Natural killer cell (primary cell): ENCODE data around the gene KCNJ5. TPM values are rescaled to one million over a fixed set of nuclear protein-coding genes. Genes with fewer than 3 reads are reported as not detected.

Experiments used
- ATAC-seq, 3 donors: fragments of 150-1000 bp in 2 of 3; fragments of 200-7000 bp in 1 of 3; cut with Tn5 transposase; 1 replicate in 1 of 3; 2 replicates in 2 of 3; pipeline ENCODE4 v1.10.0; 2021; ENCODE audit warnings: mild to moderate bottlenecking in 2 of 3, moderate library complexity in 2 of 3
- DNase-seq, 2 donors: peaks; one replicate each; pipeline versions ENCODE4 v3.0.0 to v3.0.0-alpha.2; 2013 to 2021; ENCODE audit warnings: mixed read lengths in 1 of 2
- H3K27ac ChIP-seq: one replicate; pipeline ENCODE4 v1.5.1; 2013; ENCODE audit warnings: mild to moderate bottlenecking, low read length
- H3K27me3 ChIP-seq: one replicate; pipeline ENCODE4 v1.6.1; 2013; ENCODE audit warnings: low read length; ENCODE audit not compliant: control insufficient read depth, insufficient read depth
- H3K36me3 ChIP-seq: one replicate; pipeline ENCODE4 v1.6.1; 2013; ENCODE audit warnings: low read length; ENCODE audit not compliant: control insufficient read depth, insufficient read depth
- H3K4me1 ChIP-seq: one replicate; pipeline ENCODE4 v1.6.1; 2013; ENCODE audit warnings: low read length; ENCODE audit not compliant: control insufficient read depth, insufficient read depth
- H3K4me3 ChIP-seq: one replicate; pipeline ENCODE4 v1.5.1; 2013; ENCODE audit warnings: low read length
- H3K9me3 ChIP-seq: one replicate; pipeline ENCODE4 v1.6.1; 2013; ENCODE audit warnings: low read length; ENCODE audit not compliant: control insufficient read depth, insufficient read depth
- H3K27ac Mint-ChIP-seq, 2 donors: one replicate each; pipeline ENCODE4 v1.8.0; 2022; ENCODE audit warnings: mild to moderate bottlenecking in 2 of 2, mixed read lengths in 2 of 2, moderate library complexity in 1 of 2
- H3K27me3 Mint-ChIP-seq, 2 donors: one replicate each; pipeline ENCODE4 v1.8.0; 2022; ENCODE audit warnings: low read depth in 2 of 2, mixed read lengths in 2 of 2
- H3K36me3 Mint-ChIP-seq: one replicate; pipeline ENCODE4 v1.8.0; 2022; ENCODE audit warnings: mixed read lengths
- H3K4me1 Mint-ChIP-seq, 2 donors: one replicate each; pipeline ENCODE4 v1.8.0; 2022; ENCODE audit warnings: mixed read lengths in 2 of 2
- H3K4me3 Mint-ChIP-seq: one replicate; pipeline ENCODE4 v1.8.0; 2022; ENCODE audit warnings: mild to moderate bottlenecking, moderate library complexity, mixed read lengths
- H3K9me3 Mint-ChIP-seq, 2 donors: one replicate each; pipeline ENCODE4 v1.8.0; 2022; ENCODE audit warnings: mixed read lengths in 2 of 2
- CTCF ChIP-seq: fragments of 200-600 bp; IDR thresholded peaks from one replicate; pipeline ENCODE4 v1.8.0; 2022; ENCODE audit warnings: antibody characterized with exemption
- whole genome bisulfite sequencing: methylation state at CpG from one replicate; pipeline ENCODE4 v1.1.7; 2013; ENCODE audit warnings: missing lambda C conversion rate; ENCODE audit not compliant: insufficient coverage; 5-methylcytosine and 5-hydroxymethylcytosine counted together
- intact Hi-C: fragments of 100-400 bp; cut with micrococcal nuclease; formaldehyde crosslinking; loops from one replicate; pipeline ENCODE4 v1.14.2; 2022
- total RNA-seq, 4 donors: library from RNA; stranded (reverse); fragments of 120-200 nt in 1 of 4; gene quantifications; one replicate each; pipeline versions ENCODE4 v1.2.3 to v1.2.4, GENCODE V29; 2013 to 2022

The KCNJ5 gene
- total RNA-seq, 3 donors from 2014 or later (not counting 1 experiment from before 2014, with no cell fraction given) = 0.09 to 0.18 (median 0.15) TPM

- Histone ChIP-seq H3K4me1 (peaks cover 29% of the 10 kb centered on the region), H3K36me3 (no peaks in the 10 kb centered on the region), H3K9me3 (no peaks in the 10 kb centered on the region), H3K27ac (no peak overlapping the region), H3K4me3 (no peak overlapping the region), H3K27me3 (peaks cover 33% of the 10 kb centered on the region)
- Mint-ChIP-seq H3K9me3 (no peaks in the 10 kb centered on the region), H3K36me3 (no peaks in the 10 kb centered on the region), H3K27me3 (peaks cover 60 to 65% of the 10 kb centered on the region in 2 donors), H3K4me1 (peaks cover 6 to 17% of the 10 kb centered on the region in 2 donors), H3K4me3 (no peak overlapping the region), H3K27ac (no peak overlapping the region)
- intact Hi-C loops = no loop called here
- no peak for TF ChIP-seq CTCF
- WGBS = 37% methylated on average over 9 of the region's 9 CpGs
- DNase-seq (no peak), ATAC-seq (no peak)
Measured at GRCh38 chr11:128893578-128894285, 2.6 kb downstream of the KCNJ5 start.

GRCh38 chr11:128894286-128894681, 3.1 kb downstream of the KCNJ5 start:
- Mint-ChIP-seq H3K4me1 (peaks cover 6 to 17% of the 10 kb centered on the region in 2 donors), H3K9me3 (no peaks in the 10 kb centered on the region), H3K27me3 (peaks cover 63 to 65% of the 10 kb centered on the region in 2 donors), H3K27ac (no peak overlapping the region), H3K36me3 (no peaks in the 10 kb centered on the region), H3K4me3 (no peak overlapping the region)
- Histone ChIP-seq H3K9me3 (no peaks in the 10 kb centered on the region), H3K36me3 (no peaks in the 10 kb centered on the region), H3K27me3 (peaks cover 29% of the 10 kb centered on the region), H3K27ac (no peak overlapping the region), H3K4me1 (peaks cover 29% of the 10 kb centered on the region), H3K4me3 (no peak overlapping the region)
- ATAC-seq (no peak), DNase-seq (no peak)
- 84% methylated on average over 3 of the region's 3 CpGs for WGBS
- no peak for TF ChIP-seq CTCF
- intact Hi-C loops = no loop called here

- H3K27ac ChIP-seq = no peak overlapping the region
- no peaks in the 10 kb centered on the region for H3K36me3 Mint-ChIP-seq
- H3K4me1 ChIP-seq = peaks cover 29% of the 10 kb centered on the region
- DNase-seq (no peak), ATAC-seq (no peak)
- H3K4me1 Mint-ChIP-seq = peaks cover 6 to 17% of the 10 kb centered on the region in 2 donors
- H3K27me3 Mint-ChIP-seq = peaks cover 62 to 65% of the 10 kb centered on the region in 2 donors
- H3K4me3 ChIP-seq = no peak overlapping the region
- peaks cover 25% of the 10 kb centered on the region for H3K27me3 ChIP-seq
- H3K9me3 ChIP-seq = no peaks in the 10 kb centered on the region
- intact Hi-C loops = no loop called here
- no peak overlapping the region for H3K27ac Mint-ChIP-seq
- no peak for TF ChIP-seq CTCF
- H3K4me3 Mint-ChIP-seq = no peak overlapping the region
- H3K36me3 ChIP-seq = no peaks in the 10 kb centered on the region
- 85% methylated on average over 6 of the region's 6 CpGs for WGBS
- no peaks in the 10 kb centered on the region for H3K9me3 Mint-ChIP-seq
Measured at GRCh38 chr11:128894685-128895084, 3.5 kb downstream of the KCNJ5 start.

GRCh38 chr11:128895526-128895925, 4.4 kb downstream of the KCNJ5 start:
- Histone ChIP-seq H3K4me3 (no peak overlapping the region), H3K27me3 (peaks cover 16% of the 10 kb centered on the region), H3K9me3 (no peaks in the 10 kb centered on the region), H3K4me1 (peaks cover 22% of the 10 kb centered on the region), H3K36me3 (no peaks in the 10 kb centered on the region), H3K27ac (no peak overlapping the region)
- no peak for TF ChIP-seq CTCF
- Mint-ChIP-seq H3K36me3 (no peaks in the 10 kb centered on the region), H3K9me3 (no peaks in the 10 kb centered on the region), H3K4me1 (peaks cover 5 to 17% of the 10 kb centered on the region in 2 donors), H3K27ac (no peak overlapping the region), H3K27me3 (peaks cover 63 to 67% of the 10 kb centered on the region in 2 donors), H3K4me3 (no peak overlapping the region)
- intact Hi-C loops = no loop called here
- WGBS = 90% methylated on average over 9 of the region's 9 CpGs
- ATAC-seq (no peak), DNase-seq (no peak)
